Neural crest cell (in vitro differentiated cells): ENCODE measurements around the gene ZFP92. TPM values are rescaled to one million over a fixed set of nuclear protein-coding genes. Genes with fewer than 3 reads are reported as not detected.

Experiments used
- DNase-seq: peaks from one replicate; pipeline ENCODE4 v3.0.0; 2021; ENCODE audit warnings: low read depth, mixed read lengths, low spot score
- H3K27ac Mint-ChIP-seq: one replicate; pipeline ENCODE4 v1.8.0; 2021; ENCODE audit warnings: mild to moderate bottlenecking, mixed read lengths; ENCODE audit not compliant: unreplicated experiment
- H3K27me3 Mint-ChIP-seq: 2 replicates; pipeline ENCODE4 v1.8.0; 2021; ENCODE audit warnings: low read depth, mild to moderate bottlenecking, mixed read lengths
- H3K36me3 Mint-ChIP-seq: 2 replicates; pipeline ENCODE4 v1.8.0; 2021; ENCODE audit warnings: low read depth, mild to moderate bottlenecking, mixed read lengths
- H3K4me1 Mint-ChIP-seq: 2 replicates; pipeline ENCODE4 v1.8.0; 2021; ENCODE audit warnings: mixed read lengths
- H3K4me3 Mint-ChIP-seq: one replicate; pipeline ENCODE4 v1.8.0; 2021; ENCODE audit warnings: mild to moderate bottlenecking, mixed read lengths
- H3K9me3 Mint-ChIP-seq: 2 replicates; pipeline ENCODE4 v1.8.0; 2021; ENCODE audit warnings: mixed read lengths
- CTCF ChIP-seq: fragments of 200-600 bp; sonication (generic); conservative IDR thresholded peaks from 2 replicates; pipeline ENCODE4 v1.5.0; 2021; ENCODE audit warnings: antibody characterized with exemption, mild to moderate bottlenecking
- total RNA-seq: library from RNA; stranded (reverse); gene quantifications from 2 replicates; pipeline ENCODE4 v1.2.1, GENCODE V29; 2021

ZFP92 gene
- total RNA-seq, 1 donor from 2014 or later = 0.23 TPM

DNA sequence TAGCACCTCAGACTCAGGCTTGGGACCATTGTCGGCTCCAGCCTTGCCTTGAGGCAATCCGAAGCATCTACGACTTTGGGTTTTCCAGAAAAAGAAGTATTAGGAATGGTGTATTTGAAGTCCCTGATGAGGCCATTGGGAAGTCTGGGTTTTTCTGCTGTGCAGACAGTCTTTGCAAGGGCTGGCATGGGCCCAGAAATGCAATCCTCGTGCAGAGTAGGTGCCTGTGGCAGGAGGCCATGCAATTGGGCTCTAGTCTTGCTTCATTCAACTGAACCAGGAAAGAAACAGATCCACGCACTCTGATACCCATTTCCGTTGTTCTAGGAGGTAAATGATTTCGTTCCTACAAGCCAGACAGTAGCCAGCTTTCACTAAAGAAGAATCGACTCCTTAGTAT is 12.4 kb downstream of the ZFP92 start:
- no peak for TF ChIP-seq CTCF
- peaks cover 3% of the 10 kb centered on the region for H3K9me3 Mint-ChIP-seq
- H3K27me3 Mint-ChIP-seq = peaks cover 3% of the 10 kb centered on the region
- no peak overlapping the region for H3K4me3 Mint-ChIP-seq
- no peak for DNase-seq
- H3K4me1 Mint-ChIP-seq = no peaks in the 10 kb centered on the region
- H3K36me3 Mint-ChIP-seq = no peaks in the 10 kb centered on the region
- H3K27ac Mint-ChIP-seq = no peak overlapping the region

DNA sequence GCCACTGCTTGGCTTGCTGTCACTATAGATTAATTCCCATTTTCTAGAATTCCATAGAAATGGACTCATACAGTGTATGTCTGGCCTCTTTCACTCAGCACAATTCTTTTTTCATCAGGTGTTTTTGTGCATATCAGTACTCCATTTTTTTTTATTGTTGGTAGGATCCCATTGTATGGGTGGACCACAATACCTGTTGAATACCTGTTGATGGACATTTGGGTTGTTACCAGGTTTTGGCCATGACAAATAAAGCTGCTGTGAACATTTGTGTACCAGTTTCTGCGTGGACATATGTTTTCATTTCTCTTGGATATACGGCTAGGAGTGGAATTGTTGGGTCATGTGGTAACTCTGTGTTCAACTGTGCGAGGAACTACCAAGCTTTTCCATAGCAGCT is 14.9 kb downstream of the ZFP92 start:
- H3K4me1 Mint-ChIP-seq = no peaks in the 10 kb centered on the region
- H3K27me3 Mint-ChIP-seq = peaks cover 3% of the 10 kb centered on the region
- DNase-seq = no peak
- no peaks in the 10 kb centered on the region for H3K36me3 Mint-ChIP-seq
- H3K27ac Mint-ChIP-seq = no peak overlapping the region
- no peak for TF ChIP-seq CTCF
- H3K4me3 Mint-ChIP-seq = no peak overlapping the region
- peaks cover 6% of the 10 kb centered on the region for H3K9me3 Mint-ChIP-seq

DNA sequence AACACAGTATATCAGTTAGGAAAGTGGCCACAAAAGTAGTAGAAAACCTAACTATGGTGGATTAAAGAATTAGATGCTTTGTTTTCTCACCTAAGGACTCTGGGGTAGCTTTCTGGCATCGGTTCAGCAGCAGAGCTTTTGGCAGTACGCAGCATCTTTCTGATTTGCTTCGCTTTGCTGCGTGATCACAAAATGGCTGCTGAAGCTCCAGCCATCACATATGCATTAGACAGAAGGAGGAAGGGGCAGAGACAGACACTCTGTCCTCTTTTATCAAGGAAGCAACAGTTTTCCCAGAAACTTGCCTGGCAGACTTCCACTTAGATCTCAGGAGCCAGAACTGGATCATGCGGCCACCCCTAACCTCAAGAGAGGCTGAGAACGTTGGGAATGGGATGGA is 19.5 kb downstream of the ZFP92 start:
- peaks cover 3% of the 10 kb centered on the region for H3K27me3 Mint-ChIP-seq
- H3K4me1 Mint-ChIP-seq = no peaks in the 10 kb centered on the region
- no peak for TF ChIP-seq CTCF
- H3K36me3 Mint-ChIP-seq = no peaks in the 10 kb centered on the region
- H3K9me3 Mint-ChIP-seq = peaks cover 6% of the 10 kb centered on the region
- no peak overlapping the region for H3K27ac Mint-ChIP-seq
- DNase-seq = no peak
- no peak overlapping the region for H3K4me3 Mint-ChIP-seq

GRCh38 chrX:153433161-153433680 is 21.9 kb downstream of the ZFP92 start:
- H3K27ac Mint-ChIP-seq = no peak overlapping the region
- peaks cover 3% of the 10 kb centered on the region for H3K27me3 Mint-ChIP-seq
- H3K9me3 Mint-ChIP-seq = peaks cover 3% of the 10 kb centered on the region
- H3K36me3 Mint-ChIP-seq = no peaks in the 10 kb centered on the region
- no peaks in the 10 kb centered on the region for H3K4me1 Mint-ChIP-seq
- H3K4me3 Mint-ChIP-seq = no peak overlapping the region
- no peak for DNase-seq
- no peak for TF ChIP-seq CTCF

- Mint-ChIP-seq H3K9me3 (peaks cover 8% of the 10 kb centered on the region), H3K27ac (no peak overlapping the region), H3K4me1 (no peaks in the 10 kb centered on the region), H3K4me3 (no peak overlapping the region), H3K36me3 (no peaks in the 10 kb centered on the region), H3K27me3 (peaks cover 6% of the 10 kb centered on the region)
- no peak for DNase-seq
- TF ChIP-seq CTCF = no peak
Measured at GRCh38 chrX:153433781-153434285, 22.6 kb downstream of the ZFP92 start.

- no peak for TF ChIP-seq CTCF
- Mint-ChIP-seq H3K9me3 (peaks cover 9% of the 10 kb centered on the region), H3K27me3 (peaks cover 12% of the 10 kb centered on the region), H3K4me1 (no peaks in the 10 kb centered on the region), H3K4me3 (no peak overlapping the region), H3K36me3 (peaks cover 1% of the 10 kb centered on the region), H3K27ac (no peak overlapping the region)
- no peak for DNase-seq
Measured at GRCh38 chrX:153434801-153435200, 23.5 kb downstream of the ZFP92 start.
